Measurements from ENCODE around the gene EMILIN1.

EMILIN1 gene

DNA sequence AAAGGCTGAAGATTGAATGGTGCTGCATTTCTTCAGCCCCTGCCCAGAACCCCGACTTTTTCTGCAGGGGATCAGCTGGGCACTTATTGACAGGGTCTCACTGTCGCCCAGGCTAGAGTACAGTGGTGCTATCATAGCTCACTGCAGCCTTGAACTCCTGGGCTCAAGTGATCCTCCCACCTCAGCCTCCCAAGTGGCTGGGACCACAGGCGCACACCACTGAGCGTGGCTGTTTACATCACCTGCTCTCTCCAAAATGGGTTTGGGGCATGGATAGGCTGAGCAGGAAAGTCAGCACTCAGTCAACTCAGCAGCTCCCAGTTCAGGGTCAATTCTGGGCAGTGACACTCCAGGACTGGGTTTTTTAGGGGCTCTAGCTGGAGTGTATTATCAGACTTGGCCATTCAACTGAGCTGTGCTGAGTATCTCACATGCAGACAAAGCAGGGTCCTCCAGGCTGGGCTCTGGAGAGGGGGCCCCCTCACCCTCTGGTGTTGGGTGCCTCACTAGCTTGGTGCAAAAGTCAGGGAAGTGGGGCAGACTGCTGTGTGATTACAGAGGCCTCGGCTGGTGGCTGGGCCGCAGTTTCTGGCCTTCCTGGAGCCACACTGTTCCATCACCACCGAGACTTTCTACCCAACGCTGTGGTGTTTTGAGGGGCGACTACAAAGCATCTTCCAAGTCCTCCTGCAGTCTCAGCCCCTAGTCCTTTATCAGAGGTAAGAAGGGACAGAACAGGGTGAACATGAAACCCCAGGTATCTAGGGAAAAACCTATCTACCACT, 49.7 kb downstream of the EMILIN1 start:
- no peak for DNase-seq

DNA sequence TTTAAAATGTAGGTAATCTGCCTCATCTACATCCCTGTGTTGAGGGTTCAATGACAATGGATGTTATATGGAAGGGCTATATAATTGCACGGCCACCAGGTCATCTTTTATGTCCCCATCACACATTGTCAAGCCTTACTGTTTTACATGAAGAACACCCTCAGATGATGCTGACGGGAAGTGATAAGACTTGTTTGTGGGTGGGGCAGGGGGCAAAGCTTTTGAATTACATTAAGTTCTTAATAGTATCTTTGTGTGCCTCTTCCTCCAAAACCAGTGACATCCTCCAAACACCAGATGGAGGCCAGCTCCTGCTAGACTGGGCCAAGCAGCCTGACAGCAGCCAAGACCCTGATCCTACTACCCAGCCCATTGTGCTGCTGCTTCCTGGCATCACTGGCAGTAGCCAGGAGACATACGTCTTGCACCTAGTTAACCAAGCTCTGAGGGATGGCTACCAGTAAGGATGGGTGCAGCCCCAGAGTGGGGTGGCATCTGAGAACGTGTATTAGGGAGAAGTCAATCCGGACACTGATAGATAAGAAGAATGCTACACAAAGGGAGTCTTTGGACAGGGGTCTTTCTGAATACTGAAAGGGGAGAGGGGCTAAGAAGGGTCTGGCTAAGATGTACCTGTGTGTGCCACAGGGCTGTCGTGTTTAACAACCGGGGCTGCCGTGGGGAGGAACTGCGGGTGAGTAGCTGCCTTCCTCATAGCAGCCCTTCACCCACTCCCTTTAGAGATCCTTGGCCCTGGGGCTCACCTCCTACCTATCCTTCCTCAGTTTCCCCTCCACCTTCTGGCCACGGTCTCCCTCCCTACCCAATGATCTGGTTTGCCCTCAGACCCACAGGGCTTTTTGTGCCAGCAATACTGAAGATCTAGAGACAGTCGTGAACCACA, 50.5 kb downstream of the EMILIN1 start:
- DNase-seq, result no peak

DNA sequence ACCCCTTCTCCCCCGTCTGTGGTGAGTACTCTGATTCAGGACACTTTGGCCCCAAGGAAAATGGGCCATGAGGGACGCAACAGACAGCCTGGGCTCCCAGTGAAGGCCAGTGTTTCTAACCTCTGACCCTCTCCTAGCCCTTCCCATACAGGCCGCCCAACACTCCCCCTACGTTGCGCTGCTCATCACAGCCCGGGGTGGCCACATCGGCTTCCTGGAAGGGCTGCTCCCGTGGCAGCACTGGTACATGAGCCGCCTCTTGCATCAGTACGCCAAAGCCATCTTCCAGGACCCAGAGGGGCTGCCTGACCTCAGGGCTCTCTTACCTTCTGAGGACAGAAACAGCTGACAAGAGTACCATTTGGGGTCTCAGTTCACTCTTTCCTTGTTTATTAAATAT, 52.0 kb downstream of the EMILIN1 start:
- DNase-seq, result no peak

DNA sequence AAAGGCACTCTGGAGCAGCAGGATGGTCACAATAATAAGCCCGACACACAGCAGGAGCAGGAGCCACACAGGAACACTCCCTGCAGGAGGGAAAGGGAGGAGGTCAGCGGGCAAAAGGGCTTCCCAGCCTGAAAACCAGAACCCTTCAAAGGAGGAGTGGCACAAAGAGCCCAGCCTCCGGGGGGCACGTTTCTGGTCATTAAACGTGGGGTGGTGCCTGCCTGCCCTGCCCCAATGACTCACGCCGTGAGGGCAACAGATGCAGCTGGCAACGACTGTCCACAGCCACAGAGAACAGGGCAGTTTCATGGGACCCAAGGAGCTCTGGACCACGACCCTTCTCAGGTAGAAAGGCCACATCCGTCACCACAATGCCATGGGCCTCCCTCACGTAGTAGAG, 53.0 kb downstream of the EMILIN1 start:
- DNase-seq, result no peak

DNA sequence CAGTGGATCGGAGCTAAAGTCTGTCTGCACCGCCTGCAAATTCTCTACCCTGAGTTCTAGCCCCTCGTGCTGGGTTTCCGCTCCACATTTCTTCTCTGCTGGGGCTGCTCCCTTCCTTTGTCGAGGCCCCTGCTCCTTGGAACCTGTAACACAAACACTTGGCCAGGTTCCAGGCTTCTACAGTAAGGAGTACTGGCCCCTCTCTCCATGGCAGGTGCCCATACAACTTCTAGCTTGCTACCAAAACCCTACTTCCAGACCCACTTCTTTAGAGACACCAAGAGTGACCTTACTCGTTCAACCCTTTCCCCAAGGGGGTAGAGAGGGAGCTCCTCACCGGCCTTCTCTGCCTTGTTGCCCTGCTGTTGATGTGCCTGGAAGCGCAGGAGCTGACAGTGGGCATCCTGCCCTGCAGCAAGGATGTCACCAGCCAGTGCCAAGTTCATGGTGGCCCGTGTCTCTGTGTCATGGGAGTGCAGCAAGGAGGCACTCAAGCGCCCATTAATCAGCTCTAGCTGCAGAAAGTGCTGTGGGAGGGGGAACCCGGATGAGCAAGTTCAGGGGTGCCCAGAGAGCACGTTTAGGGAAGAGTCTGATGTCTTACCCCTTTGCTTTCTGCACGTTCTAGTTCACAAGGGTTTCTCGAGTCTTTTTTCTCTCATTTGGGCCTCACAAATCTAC, 54.9 kb downstream of the EMILIN1 start:
- DNase-seq, result peak; percentile 31 to 48

DNA sequence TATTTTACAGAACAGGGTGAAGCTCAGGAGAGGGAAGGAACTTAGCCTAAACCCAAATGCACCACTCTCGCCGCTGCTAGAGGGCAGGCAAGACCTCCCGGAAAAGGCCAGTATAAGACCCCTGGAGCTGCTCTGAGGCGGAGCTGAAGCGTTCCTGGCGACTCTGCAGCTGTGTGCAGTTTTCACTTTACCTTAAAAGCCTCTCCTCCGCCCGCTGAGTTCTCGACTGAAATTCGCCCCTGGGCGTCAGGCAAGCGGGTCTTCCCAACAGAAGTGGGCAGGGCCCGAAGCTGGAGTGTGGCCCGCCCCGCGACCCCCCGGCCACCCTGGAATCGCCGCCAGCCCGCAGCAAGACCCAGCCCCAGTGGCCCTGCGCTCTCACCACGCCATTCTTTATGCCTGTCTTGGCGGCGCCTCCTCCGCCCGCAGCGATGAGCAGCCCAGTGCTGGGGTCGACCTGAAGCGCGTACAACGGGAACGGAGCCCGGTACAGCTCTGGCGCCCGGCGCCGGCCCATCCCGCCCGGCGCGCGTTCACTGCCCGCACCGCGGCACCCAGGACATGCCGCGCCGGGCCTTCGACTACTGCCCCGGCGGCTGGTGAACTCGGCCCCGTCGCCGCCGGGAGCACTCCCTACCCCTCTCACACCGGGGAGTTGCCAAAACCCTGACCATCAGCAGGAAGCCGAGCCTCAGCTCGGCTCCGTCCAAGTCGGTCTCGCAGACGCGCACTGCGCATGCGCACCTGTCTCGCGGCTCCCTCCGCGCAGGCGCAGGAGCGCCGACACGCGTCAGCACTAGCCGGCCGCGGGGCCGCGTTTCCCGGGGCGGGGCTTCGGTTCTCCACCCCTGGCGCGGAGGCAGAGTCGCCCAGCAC, 55.7 kb downstream of the EMILIN1 start, which contains the start of gene PREB:
PREB (minus strand) TSS at position 732 of the 876 bp plus-strand sequence; CDS start at position 517, 215 bp downstream.
- peak; percentile 99 for DNase-seq

DNA sequence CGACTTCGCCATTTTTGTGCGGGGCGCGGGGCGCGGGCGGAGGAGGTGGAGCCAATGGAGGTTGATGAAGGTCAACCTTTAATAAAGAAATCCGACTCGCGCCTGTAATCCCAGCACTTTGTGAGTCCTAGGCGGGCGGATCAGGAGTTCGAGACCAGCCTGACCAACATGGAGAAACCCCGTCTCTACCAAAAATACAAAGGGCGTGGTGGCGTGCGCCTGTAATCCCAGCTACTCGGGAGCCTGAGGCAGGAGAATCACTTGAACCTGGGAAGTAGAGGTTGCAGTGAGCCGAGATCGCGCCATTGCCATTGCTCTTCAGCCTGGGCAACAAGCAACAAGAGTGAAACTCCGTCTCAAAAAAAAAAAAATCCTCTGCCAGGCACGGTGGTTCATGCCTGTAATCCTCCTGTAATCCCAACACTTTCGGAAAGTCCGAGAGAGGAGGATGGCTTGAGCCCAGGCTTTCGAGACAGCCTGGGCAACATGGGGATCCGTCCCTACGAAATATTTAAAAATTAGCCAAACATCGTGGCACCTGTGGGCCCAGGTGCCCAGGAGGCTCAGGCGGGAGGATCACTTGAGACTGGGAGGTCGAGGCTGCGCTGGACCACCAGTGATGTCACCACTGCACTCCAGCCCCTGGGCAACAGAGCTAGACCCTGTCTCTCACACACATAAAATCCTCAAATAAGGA, 56.5 kb downstream of the EMILIN1 start:
- no peak for DNase-seq

DNA sequence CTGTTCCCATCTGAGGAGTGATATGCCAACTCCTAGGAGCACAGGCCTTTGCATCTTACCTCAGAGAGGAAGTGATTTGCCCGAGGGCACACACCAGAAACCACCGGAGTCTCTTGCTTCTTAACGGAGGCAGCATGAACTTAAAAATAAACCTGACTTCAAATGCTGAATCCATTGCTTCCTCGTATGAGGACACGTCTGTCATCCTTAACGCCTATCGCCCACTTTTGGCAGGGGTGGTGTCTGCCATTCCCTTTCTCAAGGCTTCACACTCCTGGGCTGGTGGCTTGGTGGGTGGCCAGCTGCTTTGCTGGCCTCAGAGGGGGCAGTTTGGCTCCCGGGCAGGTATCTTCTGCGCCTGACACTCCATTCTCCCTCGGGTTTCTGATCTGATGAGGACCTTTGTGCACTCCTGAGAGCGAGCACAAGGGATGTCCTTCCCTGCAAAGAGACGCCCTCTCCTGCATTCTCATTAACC, 57.1 kb downstream of the EMILIN1 start:
- no peak for DNase-seq
